Activated T-helper 9 cell treated with anti-CD3 and anti-CD28 coated beads, Interleukin-2, amount 50 U/mL, for 16 hours (primary cell): Measurements from ENCODE around the gene EPYC.

Source experiments
- DNase-seq: peaks from one replicate; pipeline ENCODE4 v3.0.0-alpha.2; 2020; ENCODE audit warnings: low read depth

EPYC gene

DNA sequence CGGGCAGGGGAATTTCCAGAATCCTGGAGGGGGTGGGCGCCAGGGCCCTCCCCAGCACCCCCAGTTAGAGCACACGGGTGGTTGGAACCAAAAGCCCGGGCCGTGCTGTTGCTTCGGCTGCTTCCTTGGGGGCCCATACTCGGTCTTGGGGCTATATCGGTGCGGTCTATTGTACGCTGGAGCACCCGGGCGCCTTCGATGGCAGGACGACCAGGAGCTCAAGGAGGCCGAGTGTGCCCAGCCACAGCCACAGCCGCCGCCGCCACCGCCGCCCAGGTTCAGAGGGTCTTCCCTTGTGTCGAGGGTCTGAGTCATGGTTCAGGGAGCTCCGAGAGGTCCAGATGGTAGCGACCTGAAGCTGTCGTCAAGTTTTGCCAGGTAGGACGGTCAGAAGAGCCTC, 50.3 kb downstream of the EPYC start:
- DNase-seq, result no peak

DNA sequence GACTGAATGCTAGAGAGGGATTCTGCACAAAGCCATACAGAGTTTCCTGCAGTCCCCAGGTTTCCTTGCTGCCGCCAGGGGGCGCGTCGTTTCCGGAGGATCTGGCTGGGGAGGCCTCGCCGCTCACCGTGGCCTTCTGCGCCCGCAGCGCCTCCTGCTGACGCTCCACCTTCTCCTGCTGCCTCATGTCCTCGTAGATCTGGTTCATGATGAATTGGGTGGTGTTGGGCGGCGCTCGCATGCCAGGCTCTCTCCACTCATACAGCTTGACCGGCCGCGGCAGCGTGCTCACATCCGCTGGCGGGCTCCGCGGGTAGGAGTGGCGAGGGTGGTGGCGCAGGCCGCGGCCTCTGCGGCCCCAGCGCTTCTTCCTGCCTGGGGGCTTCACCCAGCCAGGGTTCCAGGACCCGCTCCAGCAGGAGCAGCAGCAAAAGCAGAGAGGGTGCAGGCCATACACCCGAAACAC, 50.8 kb downstream of the EPYC start:
- DNase-seq, result no peak

DNA sequence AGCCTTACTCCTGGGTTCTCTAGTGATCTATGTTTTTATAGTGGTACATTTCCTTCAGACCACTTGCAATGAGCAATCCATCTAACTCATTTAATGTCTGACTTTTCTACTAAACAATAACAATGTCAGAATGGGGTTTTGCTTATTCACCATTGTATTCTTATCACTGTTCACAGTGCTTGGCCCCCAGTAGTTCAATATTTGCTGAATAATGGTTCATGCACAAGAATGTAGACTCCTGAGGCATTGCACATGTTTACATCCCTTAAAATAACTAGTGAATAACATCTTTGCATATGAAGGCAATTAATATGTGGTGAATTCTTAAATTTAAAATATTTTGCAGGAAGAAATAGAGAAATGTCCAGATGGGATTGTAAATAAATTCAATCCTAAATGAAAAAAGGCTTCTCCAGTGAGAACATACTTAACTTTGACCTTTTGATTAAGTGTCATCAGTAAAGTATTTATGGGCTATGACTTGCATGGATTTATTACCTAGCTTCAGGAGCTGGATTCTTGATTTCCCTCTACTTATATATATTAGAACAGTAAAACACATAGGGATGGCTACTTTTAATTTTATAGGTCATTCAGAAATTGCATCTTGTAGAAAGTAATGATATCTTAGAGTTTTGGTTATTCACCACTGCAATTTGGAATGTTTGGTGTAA, 53.2 kb downstream of the EPYC start:
- DNase-seq, result no peak

DNA sequence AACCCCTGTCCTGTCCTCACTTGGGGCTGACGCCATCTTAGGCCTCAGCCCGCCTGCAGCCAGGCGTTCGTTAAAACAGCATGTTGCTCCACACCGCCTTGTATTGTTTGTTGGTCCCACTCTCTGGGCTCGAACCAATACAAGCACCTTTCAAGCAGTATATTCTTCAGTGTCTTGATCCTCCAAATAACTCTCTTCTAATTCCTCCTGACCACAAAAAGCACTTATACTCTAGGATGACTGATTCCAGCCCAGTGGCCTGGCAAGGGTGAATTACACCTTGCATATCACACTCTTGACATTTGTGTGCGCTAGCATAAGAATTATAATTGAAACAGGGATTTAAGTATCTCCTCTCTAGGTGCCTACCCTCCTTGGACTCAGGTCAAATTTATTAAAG, 56.9 kb downstream of the EPYC start:
- DNase-seq, result no peak

DNA sequence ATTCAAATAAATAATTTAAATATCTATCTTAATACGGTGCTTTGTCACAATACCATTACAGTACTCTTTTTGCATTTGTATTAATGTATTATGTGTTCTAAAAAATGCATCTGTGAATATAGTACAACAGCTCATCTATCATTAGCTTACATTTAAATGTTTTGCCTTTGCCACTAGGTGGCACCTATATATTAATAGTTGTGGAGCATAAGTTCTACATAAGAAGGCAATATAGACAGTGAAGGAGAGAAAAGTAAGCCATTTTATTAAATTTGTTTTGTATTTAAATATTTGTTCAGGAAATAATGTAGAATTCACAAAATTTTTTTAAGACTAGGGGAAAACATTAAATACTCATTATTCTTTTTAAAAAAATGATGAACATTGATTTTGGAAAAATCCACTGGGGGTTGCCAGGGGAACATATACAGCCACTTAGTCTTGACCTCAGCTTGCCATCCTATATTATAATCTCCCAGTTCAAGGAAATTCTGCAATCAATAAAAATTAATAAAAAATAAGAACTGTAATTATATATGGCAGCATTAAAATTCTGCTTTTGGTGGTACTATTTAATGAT, 59.6 kb downstream of the EPYC start:
- no peak for DNase-seq

DNA sequence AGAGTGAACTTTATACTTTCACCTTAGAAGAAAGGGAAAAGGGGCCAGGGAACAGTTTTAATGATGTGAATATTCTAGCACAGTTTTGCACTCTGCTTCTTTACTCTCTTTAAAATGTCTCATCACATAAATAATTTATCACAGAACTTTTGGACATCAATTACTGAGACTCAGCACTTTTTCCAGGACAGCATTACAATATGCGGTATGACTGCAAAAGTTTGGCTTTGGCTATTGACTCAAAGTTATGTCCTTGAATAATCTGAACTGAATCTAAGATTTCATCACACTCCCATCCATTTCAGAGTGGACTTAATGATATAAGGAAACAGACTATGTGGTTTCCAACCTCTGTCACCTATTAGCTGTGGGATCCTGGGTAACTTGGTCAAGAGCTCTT, 61.5 kb downstream of the EPYC start:
- DNase-seq, result no peak

DNA sequence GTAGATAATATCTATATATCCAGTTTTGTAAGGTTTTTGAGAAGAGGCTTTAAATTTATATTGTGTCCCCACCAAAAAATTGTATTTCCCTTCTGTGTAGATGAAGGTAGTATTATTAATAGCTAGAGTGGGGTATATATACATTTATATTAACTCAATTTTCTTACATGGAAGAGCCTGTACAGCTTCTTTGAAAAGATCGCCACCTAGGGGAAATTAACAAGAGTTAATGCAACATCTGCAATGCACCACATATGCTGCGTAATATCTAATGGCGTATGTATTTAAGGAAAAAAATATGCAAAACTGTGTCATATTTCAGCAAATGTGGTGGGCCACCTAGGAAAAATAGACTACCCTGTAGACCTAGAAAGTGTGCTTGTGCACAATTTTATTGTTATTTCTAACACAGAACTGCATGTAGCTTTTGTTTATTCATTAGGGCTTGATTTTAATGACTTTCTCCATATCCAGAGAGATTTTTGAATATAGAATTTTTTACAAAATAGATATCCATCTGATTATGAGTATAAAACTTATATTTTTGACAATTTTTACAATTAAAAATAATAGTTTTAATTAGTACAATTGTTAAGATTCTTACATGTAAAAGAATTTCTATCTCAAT, 63.8 kb downstream of the EPYC start:
- no peak for DNase-seq

DNA sequence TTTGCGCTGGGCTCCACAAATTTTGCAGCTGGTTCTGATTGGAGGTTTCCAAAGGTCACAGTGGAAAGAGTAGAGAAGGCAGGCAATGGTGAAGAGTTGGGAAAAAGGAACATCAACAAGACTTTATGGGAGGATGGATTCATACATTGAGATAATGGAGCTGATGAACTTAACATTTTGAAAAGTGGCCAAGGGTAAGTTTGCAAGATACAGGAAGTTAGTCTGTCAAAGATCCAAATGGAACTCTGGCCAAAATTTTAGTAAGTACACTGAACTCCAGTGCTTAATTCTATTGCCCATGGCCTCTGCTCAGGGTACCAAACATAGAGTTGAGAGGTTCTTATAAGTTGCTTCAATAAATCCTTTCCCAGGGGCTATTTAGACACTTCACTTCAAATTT, 65.4 kb downstream of the EPYC start:
- DNase-seq, result no peak

DNA sequence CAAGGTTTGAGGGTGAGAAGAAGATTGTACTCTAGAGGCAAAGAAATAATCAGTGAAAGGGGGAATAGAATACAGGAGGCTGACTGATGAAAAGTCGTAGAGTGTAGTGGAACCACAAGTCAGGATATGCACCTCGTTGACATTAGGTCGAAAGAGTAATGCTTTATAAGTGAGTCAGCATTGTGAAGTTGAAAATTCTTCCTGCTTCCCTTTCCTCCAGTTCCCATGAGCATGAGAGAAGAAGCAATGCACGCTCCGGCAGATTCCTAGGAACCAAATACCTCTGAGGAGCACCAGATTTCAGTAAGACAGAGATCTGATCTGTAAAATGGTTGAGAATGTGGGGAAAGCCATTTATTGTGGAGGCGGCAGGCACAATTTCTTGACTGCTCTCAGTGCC, 66.3 kb downstream of the EPYC start:
- DNase-seq, result no peak

DNA sequence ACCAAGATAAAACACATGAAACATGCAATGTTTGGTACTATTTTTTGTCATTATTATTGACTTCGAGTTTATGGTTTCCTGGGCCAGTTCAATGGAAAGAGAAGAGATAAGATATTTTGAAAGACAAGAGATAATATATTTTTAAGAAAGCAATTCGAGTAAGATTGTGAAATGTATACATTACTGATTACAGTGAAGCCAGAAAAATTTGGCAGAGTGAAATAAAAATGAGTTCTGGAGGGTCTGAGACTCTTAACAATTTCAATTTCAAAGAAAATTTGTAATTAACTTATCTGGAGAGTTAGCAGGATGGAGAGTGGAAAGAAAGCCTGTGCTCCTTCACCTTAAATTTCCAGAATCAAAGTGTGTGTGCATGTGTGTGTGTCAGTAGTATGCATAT, 67.1 kb downstream of the EPYC start:
- no peak for DNase-seq

DNA sequence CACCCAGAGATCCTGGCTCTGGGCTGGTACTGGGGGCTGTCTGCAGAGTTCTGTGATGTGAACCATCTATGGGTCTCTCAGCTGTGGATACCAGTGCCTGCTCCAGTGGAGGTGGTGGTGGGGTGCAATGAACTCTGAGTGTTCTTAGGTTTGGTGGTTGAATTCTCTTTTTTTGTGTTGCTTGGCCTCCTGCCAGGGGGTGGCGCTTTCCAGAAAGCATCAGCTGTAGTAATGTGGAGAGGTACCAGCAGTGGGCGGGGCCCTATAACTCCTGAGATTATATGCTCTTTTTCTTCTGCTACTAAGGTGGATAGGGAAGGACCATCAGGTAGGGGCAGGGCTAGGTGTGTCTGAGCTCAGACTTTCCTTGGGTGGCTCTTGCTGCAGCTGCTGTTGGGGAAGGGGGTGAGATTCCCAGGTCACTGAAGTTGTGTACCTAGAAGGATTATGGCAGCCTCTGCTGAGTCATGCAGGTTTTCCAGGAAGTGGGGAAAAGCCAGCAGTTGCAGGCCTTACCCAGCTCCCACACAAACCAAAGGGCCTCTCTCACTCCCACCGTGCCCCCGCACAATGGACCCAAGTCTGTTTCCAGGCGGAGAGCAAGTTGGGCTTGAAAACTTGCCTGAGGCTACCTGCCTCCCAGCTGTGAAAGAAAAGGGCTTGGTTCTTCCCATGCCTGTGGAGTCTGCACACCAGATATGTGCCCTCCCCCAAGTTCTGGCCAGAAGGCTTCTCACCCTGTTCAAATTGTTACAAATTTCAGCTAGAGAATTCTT, 68.4 kb downstream of the EPYC start:
- no peak for DNase-seq

DNA sequence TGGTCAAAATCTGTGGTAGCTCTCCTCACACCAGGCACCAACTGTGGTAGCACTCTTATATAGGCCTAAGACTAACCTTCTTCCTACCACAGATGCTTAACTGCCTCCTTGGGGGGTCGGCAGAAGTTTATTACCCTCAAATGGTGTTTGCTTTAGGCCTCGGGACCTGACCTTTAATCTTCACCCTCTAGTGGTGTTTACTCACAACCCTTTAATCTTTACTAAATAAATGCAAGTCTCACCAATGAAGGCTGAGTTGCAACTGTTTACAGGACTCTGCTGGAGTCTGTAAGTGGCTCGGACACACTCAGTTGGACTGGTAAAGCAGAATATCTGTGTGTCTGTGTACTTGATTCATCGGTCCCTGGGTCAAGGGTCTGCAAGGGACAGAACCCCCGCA, 79.2 kb downstream of the EPYC start:
- DNase-seq, result no peak

DNA sequence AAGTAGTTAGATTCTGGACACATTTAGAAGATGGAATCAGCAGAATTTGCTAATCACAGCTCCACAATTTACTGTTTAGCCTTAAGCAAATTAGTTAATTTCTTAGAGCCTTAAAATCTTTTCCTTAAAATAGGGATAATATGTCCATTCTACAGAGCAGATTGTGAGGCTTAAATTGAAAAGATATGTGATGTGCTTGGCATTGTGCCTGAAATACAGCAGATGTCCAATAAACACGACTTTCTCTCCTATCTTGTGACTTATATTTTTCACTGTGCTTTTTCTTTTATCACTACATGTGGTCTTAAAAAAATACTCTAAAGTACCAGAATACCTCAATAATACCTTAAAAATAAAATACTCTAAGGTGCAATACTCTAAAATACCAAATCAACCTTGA, 80.4 kb downstream of the EPYC start:
- DNase-seq, result no peak

DNA sequence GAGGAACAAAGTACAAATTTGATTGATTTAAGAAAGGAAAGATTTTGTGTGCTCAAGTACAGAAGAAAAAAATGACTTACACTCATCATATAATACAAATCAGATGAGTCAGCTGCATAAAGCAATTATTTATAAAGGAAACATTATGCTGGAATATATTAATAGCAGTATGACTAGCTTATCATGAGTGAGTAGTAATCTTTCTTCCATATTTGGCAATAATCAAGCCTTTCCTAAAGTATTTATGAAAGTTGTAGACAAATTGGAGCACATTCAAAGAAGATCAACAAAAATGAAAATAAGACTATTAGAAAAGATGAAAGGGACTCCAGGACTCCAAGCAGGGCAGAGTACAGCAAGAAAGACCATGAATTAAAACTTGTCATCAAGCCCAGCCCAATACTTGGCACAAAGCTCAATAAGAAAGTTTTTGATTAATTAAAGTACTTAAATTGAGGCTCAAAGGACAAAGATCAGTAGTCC, 82.6 kb downstream of the EPYC start:
- DNase-seq, result no peak

DNA sequence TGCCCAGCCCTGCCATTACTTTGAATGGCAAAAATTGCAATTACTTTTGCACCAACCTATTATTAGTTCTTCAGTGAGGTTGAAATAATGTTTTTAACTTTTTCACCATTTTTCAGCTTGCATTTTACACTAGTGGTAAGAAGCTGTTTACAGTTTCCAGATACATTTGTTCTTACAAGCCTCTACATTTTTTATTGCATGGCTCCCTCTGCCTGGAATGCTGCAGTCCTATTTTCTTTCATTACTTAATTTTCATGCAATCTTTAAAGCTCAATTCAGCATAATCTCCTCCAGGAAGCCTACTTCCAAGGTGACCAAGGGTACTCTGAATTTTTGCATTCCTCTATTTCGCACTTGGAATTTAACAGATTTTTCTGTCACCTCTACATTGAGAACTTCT, 83.2 kb downstream of the EPYC start:
- no peak for DNase-seq

DNA sequence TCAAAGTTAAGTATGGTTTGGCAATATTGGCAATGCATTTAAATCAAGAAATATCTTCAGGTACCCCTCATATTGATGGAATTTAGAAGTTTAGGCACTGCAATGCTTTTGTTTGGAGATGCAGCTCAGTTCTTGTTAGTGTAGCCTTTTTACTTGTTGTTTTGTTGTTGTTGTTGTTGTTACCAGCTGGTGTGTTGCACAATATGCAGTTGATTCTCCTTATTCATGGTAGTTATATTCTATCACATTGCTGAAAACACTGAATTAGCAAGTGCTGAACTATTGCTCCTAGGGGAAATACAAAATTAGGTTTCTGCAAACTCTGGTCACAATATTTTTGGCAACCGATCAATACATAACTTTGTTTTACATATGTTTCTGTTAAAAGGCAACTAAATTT, 84.5 kb downstream of the EPYC start:
- DNase-seq, result no peak

DNA sequence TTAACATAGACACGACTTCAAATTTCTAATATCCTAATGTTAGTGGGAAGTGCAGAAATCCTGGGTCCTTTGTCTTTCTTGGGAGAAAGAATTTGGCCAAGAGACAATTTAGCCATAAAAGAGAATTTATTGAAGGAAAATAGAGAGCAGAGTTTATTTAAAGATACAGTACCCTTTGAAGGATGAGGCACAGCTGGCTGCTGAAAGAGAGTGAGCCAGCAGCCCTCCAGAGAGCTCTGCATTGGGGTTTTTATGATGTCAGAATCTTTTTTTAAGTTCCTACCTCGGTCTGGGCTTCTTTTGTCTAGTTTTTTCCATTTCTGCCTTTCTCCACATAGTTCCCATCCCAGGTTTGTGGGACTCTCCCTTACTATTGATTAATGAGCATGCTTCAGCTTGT, 87.3 kb downstream of the EPYC start:
- DNase-seq, result no peak

DNA sequence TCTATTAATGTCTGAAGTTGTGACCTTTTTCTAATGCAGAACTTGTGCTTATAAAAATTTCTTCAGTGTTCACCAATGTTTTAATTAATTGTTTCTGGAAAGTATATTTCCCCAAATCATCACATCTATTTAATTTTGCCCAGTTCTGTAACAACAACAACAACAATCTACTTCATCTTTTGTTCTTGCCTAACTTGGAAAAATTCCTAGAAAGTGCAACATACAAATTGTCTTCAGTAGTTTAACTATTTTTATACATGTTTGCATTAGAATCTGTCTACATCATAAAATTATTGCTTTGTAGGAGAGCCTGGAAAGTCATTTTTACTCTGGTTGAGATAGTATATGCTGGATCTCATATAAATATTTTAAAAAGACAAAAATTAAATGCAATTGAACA, 88.3 kb downstream of the EPYC start:
- no peak for DNase-seq

DNA sequence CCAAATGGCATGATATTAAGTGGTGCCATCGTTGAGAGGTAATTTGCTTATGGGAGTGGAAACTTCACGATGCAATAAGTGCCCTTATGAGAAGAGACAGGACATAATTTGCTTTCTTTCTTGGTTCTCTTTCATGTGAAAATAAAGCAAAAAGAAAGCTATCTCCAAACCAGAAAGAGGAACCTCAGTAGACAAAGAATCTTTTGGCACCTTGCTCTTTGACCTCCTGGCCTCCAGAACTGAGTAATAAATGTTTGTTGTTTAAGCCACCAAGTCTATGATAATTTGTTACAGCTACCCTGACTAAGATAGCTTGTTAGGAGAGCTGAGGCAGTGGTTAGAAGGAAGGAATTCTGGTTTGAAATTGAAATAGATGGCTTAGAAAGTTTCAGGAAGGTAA, 89.4 kb downstream of the EPYC start:
- no peak for DNase-seq
